Right lobe of liver (tissue), 6 donors: ENCODE results near the gene ILDR2. TPM values are rescaled to one million over a fixed set of nuclear protein-coding genes. Genes with fewer than 3 reads are reported as not detected.

Experiments used
- ATAC-seq, 4 donors: fragments of 200-7000 bp; cut with Tn5 transposase; one replicate each; pipeline ENCODE4 v1.9.1; 2020; ENCODE audit warnings: mild to moderate bottlenecking in 4 of 4, moderate library complexity in 4 of 4
- DNase-seq, 3 donors: peaks; one replicate each; pipeline ENCODE4 v3.0.0-alpha.2; 2020
- H3K27ac ChIP-seq, 3 donors: fragments of 200-600 bp; one replicate each; pipeline ENCODE4 v1.8.0; 2022
- H3K27me3 ChIP-seq, 2 donors: fragments of 200-600 bp; one replicate each; pipeline ENCODE4 v1.8.0; 2022
- H3K36me3 ChIP-seq, 4 donors: fragments of 200-600 bp; sonication (generic) in 1 of 4; one replicate each; pipeline versions ENCODE4 v1.5.1 to v1.8.0; 2017 to 2022; ENCODE audit warnings: control low read depth in 1 of 4
- H3K4me1 ChIP-seq, 4 donors: fragments of 200-600 bp; sonication (generic) in 1 of 4; one replicate each; pipeline versions ENCODE4 v1.5.1 to v1.8.0; 2017 to 2022; ENCODE audit warnings: control low read depth in 1 of 4
- H3K4me3 ChIP-seq, 3 donors: fragments of 200-600 bp; one replicate each; pipeline ENCODE4 v1.8.0; 2022
- H3K9me3 ChIP-seq, 4 donors: fragments of 200-600 bp; sonication (generic) in 1 of 4; one replicate each; pipeline versions ENCODE4 v1.5.1 to v1.8.0; 2017 to 2022; ENCODE audit warnings: control low read depth in 1 of 4
- CTCF ChIP-seq, 4 donors: fragments of 200-600 bp in 3 of 4; fragments of 450-650 bp in 1 of 4; IDR thresholded peaks; one replicate each; pipeline versions ENCODE4 v1.5.1 to v1.8.0; 2016 to 2022; ENCODE audit warnings: antibody characterized with exemption in 4 of 4, mild to moderate bottlenecking in 2 of 4
- POLR2A ChIP-seq: fragments of 450-650 bp; IDR thresholded peaks from one replicate; pipeline ENCODE4 v1.6.1; 2017; ENCODE audit warnings: antibody characterized with exemption, mild to moderate bottlenecking
- WGBS: methylation state at CpG from one replicate; pipeline ENCODE4 v1.1.6; 2018; ENCODE audit warnings: low coverage, low lambda C conversion rate; ENCODE audit not compliant: insufficient coverage; ENCODE audit errors: missing lambda C conversion rate; 5-methylcytosine and 5-hydroxymethylcytosine counted together
- intact Hi-C, 2 donors: fragments of 100-400 bp; cut with DNase I; formaldehyde crosslinking; loops; one replicate each; pipeline versions ENCODE4 v1.11.2 to v1.14.1; 2022
- total RNA-seq, 6 experiments: library from RNA; depleted of rRNA in 2 of 6; stranded (reverse); fragments of >200 nt in 2 of 6; fragmentation: NEBNext Ultra II Directional in 3 of 6; extraction: Animal tissue kit (Norgen Biotek cat#: 25700) in 3 of 6; gene quantifications; one replicate each; pipeline versions ENCODE4 v1.1.0 to v1.2.4, GENCODE V29; 2016 to 2023
- donor health status: DM: no; HTN: yes; CAD: no.
- donor health status: DM: no; HTN: no; CAD: no.
- donor health status: DM: no; HTN: no; CAD: no.
- donor health status: DM: no; HTN: yes; CAD: no.
- donor health status: DM: no; HTN: yes; CAD: no.

Gene ILDR2
- total RNA-seq, 6 experiments from 2014 or later, result 1.4 to 3.7 (median 2.2) TPM

GRCh38 chr1:166874464-166874863 lies 100.9 kb downstream of the ILDR2 start:
- peak; percentile 24 to 83 (median 68) for DNase-seq
- no peak for TF ChIP-seq POLR2A
- no peak for TF ChIP-seq CTCF (IDR thresholded peaks at IDR 0.05)
- Histone ChIP-seq H3K4me1 (peaks cover 0 to 62% (median 17%) of the 10 kb centered on the region in 4 donors), H3K36me3 (no peaks in the 10 kb centered on the region), H3K27ac (peak overlapping the region in 2 of 3 donors; percentile 93 to 98), H3K9me3 (no peaks in the 10 kb centered on the region), H3K4me3 (peak overlapping the region in 2 of 3 donors; percentile 84 to 95), H3K27me3 (no peaks in the 10 kb centered on the region)
- peak; percentile 46 to 76 (median 58) for ATAC-seq
- 50% methylated on average over 8 of the region's 8 CpGs for WGBS
- intact Hi-C loops, result no loop called here

GRCh38 chr1:166870584-166870983 lies 104.8 kb downstream of the ILDR2 start:
- TF ChIP-seq CTCF (IDR thresholded peaks at IDR 0.05) (no peak), POLR2A (no peak)
- intact Hi-C loops, result no loop called here
- peak; percentile 44 to 74 (median 69) for DNase-seq
- H3K9me3 ChIP-seq, result no peaks in the 10 kb centered on the region
- ATAC-seq, result peak; percentile 67 to 80 (median 74)
- H3K4me1 ChIP-seq, result peaks cover 0 to 58% (median 17%) of the 10 kb centered on the region in 4 donors
- H3K4me3 ChIP-seq, result peak overlapping the region in 1 of 3 donors; percentile 3
- H3K27me3 ChIP-seq, result no peaks in the 10 kb centered on the region
- H3K27ac ChIP-seq, result peak overlapping the region; percentile 25 to 98 (median 57)
- H3K36me3 ChIP-seq, result peaks cover 0 to 19% (median 6%) of the 10 kb centered on the region in 4 donors
- 13% methylated on average over 2 of the region's 4 CpGs for WGBS

DNA sequence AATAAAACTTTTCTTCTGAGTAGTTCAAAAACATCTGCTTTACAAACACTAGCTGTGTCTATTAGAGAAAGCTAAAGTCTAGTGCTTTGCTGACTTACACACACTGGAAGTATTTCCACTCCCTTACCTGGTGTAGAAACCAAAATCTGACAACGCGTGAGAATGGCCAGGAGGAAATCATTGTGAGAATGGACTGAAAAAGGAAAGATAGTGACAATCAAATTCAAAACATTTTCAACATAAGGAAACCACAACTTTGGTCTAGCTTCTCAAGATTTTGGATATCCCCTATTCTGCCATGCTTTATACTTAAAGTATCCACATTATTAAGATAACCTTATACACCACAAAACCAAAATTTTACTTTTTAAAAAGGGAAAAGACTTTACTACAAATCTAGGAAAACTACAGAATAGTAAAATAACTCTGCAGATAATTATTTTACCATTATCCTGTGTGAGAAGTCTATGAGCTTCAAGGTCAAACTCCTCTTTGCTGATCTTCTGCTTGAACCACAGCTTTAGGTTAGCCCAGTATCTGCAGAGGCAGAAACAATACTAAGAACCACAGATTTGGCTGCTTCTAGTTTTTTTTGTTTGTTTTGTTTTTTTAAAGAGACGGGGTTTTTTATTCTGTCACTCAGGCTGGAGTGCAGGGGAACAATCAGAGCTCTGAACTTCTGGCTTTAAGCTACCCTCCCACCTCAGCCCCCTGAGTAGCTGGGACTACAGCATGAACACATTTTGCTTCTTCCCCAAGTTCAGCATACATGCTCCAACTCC lies 105.8 kb downstream of the ILDR2 start:
- Histone ChIP-seq H3K27me3 (no peaks in the 10 kb centered on the region), H3K27ac (peak overlapping the region in 2 of 3 donors; percentile 57 to 98), H3K9me3 (no peaks in the 10 kb centered on the region), H3K4me1 (peaks cover 0 to 52% (median 17%) of the 10 kb centered on the region in 4 donors), H3K36me3 (peaks cover 0 to 27% (median 6%) of the 10 kb centered on the region in 4 donors), H3K4me3 (no peak overlapping the region)
- ATAC-seq, result peak in 2 of 4 donors; percentile 38 to 46
- TF ChIP-seq CTCF (IDR thresholded peaks at IDR 0.05) (no peak), POLR2A (no peak)
- no peak for DNase-seq
- intact Hi-C loops, result no loop called here
- WGBS, result 43% methylated on average over 3 of the region's 3 CpGs

DNA sequence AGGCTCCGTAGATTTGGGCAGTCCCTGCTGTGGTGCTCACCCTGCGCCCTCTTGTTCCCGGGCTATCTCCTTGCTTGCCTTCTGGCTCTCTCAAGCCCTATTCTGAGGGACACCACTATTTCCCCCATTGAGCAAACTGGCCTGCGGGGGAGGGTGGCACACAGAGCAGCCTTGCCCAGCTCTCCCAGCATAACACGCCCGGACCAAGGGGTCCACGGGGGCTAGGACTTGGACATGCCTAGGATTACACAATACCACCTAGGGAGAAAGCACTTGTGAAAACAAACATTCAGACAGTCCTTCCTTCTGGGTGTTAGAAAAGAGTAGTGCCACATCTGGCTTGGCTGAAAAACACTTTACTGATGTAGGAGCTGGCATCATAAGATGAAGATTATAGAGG lies 106.7 kb downstream of the ILDR2 start:
- no peak for TF ChIP-seq POLR2A
- no peak for TF ChIP-seq CTCF (IDR thresholded peaks at IDR 0.05)
- no peak for ATAC-seq
- H3K27ac ChIP-seq, result no peak overlapping the region
- H3K4me3 ChIP-seq, result no peak overlapping the region
- no peak for DNase-seq
- H3K4me1 ChIP-seq, result peaks cover 0 to 44% (median 17%) of the 10 kb centered on the region in 4 donors
- 55% methylated on average over 5 of the region's 7 CpGs for WGBS
- H3K9me3 ChIP-seq, result no peaks in the 10 kb centered on the region
- H3K27me3 ChIP-seq, result no peaks in the 10 kb centered on the region
- H3K36me3 ChIP-seq, result peaks cover 0 to 34% (median 8%) of the 10 kb centered on the region in 4 donors
- intact Hi-C loops, result no loop called here
